GM23338 (cell line): ENCODE results near the gene WT1. TPM values are rescaled to one million over a fixed set of nuclear protein-coding genes. Genes with fewer than 3 reads are reported as not detected.

Experiments
- ATAC-seq: fragments of 200-7000 bp; cut with Tn5 transposase; 3 replicates; pipeline ENCODE4 v1.9.1; 2020
- DNase-seq: peaks from one replicate; pipeline ENCODE4 v3.0.0-alpha.2; 2015; ENCODE audit warnings: low spot score
- H2AFZ ChIP-seq: fragments of 200-600 bp; sonication (generic); 2 replicates; pipeline ENCODE4 v1.8.0; 2016; ENCODE audit warnings: antibody characterized with exemption, mild to moderate bottlenecking, moderate library complexity
- H3F3A ChIP-seq: fragments of 200-600 bp; sonication (generic); replicated peaks from 2 replicates; pipeline ENCODE4 v1.8.0; 2017; ENCODE audit warnings: antibody characterized with exemption, mixed run types, low read depth
- H3K27ac ChIP-seq: fragments of 200-600 bp; sonication (generic); 2 replicates; pipeline ENCODE4 v1.6.1; 2016; ENCODE audit warnings: low read depth
- H3K27me3 ChIP-seq: fragments of 200-600 bp; sonication (generic); 2 replicates; pipeline ENCODE4 v1.8.0; 2016; ENCODE audit warnings: mild to moderate bottlenecking, mixed run types, moderate library complexity; ENCODE audit not compliant: insufficient read depth
- H3K36me3 ChIP-seq: fragments of 200-600 bp; sonication (generic); 2 replicates; pipeline ENCODE4 v1.8.0; 2016; ENCODE audit warnings: mild to moderate bottlenecking; ENCODE audit not compliant: insufficient read depth
- H3K4me1 ChIP-seq: fragments of 200-600 bp; sonication (generic); 2 replicates; pipeline ENCODE4 v1.8.0; 2016; ENCODE audit warnings: mild to moderate bottlenecking, moderate library complexity; ENCODE audit not compliant: insufficient read depth
- H3K4me2 ChIP-seq: fragments of 200-600 bp; sonication (generic); 2 replicates; pipeline ENCODE4 v1.7.1; 2017; ENCODE audit warnings: mixed run types
- H3K4me3 ChIP-seq: fragments of 200-600 bp; sonication (generic); 2 replicates; pipeline ENCODE4 v1.6.1; 2016; ENCODE audit warnings: mixed run types
- H3K79me2 ChIP-seq: fragments of 200-600 bp; sonication (generic); replicated peaks from 2 replicates; pipeline ENCODE4 v1.8.0; 2017; ENCODE audit warnings: mild to moderate bottlenecking; ENCODE audit not compliant: insufficient read depth
- H3K9me2 ChIP-seq: fragments of 200-600 bp; sonication (generic); 2 replicates; pipeline ENCODE4 v1.8.0; 2017; ENCODE audit not compliant: insufficient read depth
- H4K20me1 ChIP-seq: fragments of 200-600 bp; sonication (generic); replicated peaks from 2 replicates; pipeline ENCODE4 v1.8.0; 2017; ENCODE audit warnings: mild to moderate bottlenecking; ENCODE audit not compliant: insufficient read depth
- H3K27ac Mint-ChIP-seq: 2 replicates; pipeline ENCODE4 v1.8.0; 2020; ENCODE audit warnings: inconsistent platforms, mild to moderate bottlenecking, moderate library complexity, mixed read lengths
- H3K27me3 Mint-ChIP-seq: 3 replicates; pipeline ENCODE4 v1.8.0; 2022; ENCODE audit warnings: low read depth, mild to moderate bottlenecking, moderate library complexity, mixed read lengths, inconsistent platforms; ENCODE audit not compliant: insufficient read depth, poor library complexity
- H3K36me3 Mint-ChIP-seq: 3 replicates; pipeline ENCODE4 v1.8.0; 2021; ENCODE audit warnings: low read depth, mild to moderate bottlenecking, inconsistent platforms, moderate library complexity, mixed read lengths
- H3K4me1 Mint-ChIP-seq: 3 replicates; pipeline ENCODE4 v1.8.0; 2020; ENCODE audit warnings: mild to moderate bottlenecking, inconsistent platforms, mixed read lengths
- H3K4me3 Mint-ChIP-seq: 3 replicates; pipeline ENCODE4 v1.8.0; 2021; ENCODE audit warnings: moderate library complexity, mild to moderate bottlenecking, inconsistent platforms, mixed read lengths
- H3K9me3 Mint-ChIP-seq: 3 replicates; pipeline ENCODE4 v1.8.0; 2020; ENCODE audit warnings: moderate library complexity, mild to moderate bottlenecking, inconsistent platforms, mixed read lengths
- CREB1 ChIP-seq: fragments of 250-450 bp; sonication (Bioruptor Pico); IDR thresholded peaks from 2 replicates; pipeline ENCODE4 v1.5.0; 2020; ENCODE audit warnings: low read depth, mild to moderate bottlenecking, moderate library complexity
- NANOG ChIP-seq: IDR thresholded peaks from 2 replicates; pipeline ENCODE4 v1.6.1; 2016; ENCODE audit warnings: antibody characterized with exemption, borderline replicate concordance
- POLR2AphosphoS5 ChIP-seq: IDR thresholded peaks from 2 replicates; pipeline ENCODE4 v1.6.1; 2016; ENCODE audit warnings: antibody characterized with exemption, low read depth
- STAT1 ChIP-seq: IDR thresholded peaks from one replicate; pipeline ENCODE4 v1.6.1; 2016; ENCODE audit warnings: antibody characterized with exemption; ENCODE audit not compliant: unreplicated experiment
- ZNF114 ChIP-seq: fragments of 250-450 bp; sonication (Bioruptor Pico); IDR thresholded peaks from 2 replicates; pipeline ENCODE4 v1.5.0; 2020; ENCODE audit warnings: mild to moderate bottlenecking, moderate library complexity
- ZNF331 ChIP-seq: fragments of 250-450 bp; sonication (Bioruptor Pico); IDR thresholded peaks from 2 replicates; pipeline ENCODE4 v1.5.0; 2020; ENCODE audit warnings: low read depth, mild to moderate bottlenecking, moderate library complexity
- polyA plus RNA-seq: library from polyadenylated mRNA; unstranded; fragments of >200 nt; fragmentation: Nextera tagmentation; extraction: Ambion mirVana; gene quantifications from 2 replicates; pipeline ENCODE4 v1.2.1, GENCODE V29; 2016
- total RNA-seq: library from RNA; depleted of rRNA; stranded (reverse); fragments of >200 nt; shearing (Covaris generic); gene quantifications from 2 replicates; pipeline ENCODE4 v1.2.3, GENCODE V29; 2014
- TF ChIP-seq, protein P1 (sequence below): IDR thresholded peaks from 2 replicates; pipeline ENCODE4 v1.6.1; 2016; ENCODE audit warnings: antibody characterized with exemption
- TF ChIP-seq, protein P2 (sequence below): IDR thresholded peaks from one replicate; pipeline ENCODE4 v1.6.1; 2018; ENCODE audit warnings: antibody characterized with exemption; ENCODE audit not compliant: unreplicated experiment
- TF ChIP-seq, protein P3 (sequence below): fragments of 250-450 bp; sonication (Bioruptor Pico); IDR thresholded peaks from 2 replicates; pipeline ENCODE4 v1.5.0; 2020; ENCODE audit warnings: mild to moderate bottlenecking, moderate library complexity

The WT1 gene
- total and polyA plus RNA-seq, 2 experiments from 2014 or later, result 0.21 TPM; not detected in 1

GRCh38 chr11:32348502-32348901, 86.8 kb downstream of the WT1 start:
- TF ChIP-seq, protein P1, sequence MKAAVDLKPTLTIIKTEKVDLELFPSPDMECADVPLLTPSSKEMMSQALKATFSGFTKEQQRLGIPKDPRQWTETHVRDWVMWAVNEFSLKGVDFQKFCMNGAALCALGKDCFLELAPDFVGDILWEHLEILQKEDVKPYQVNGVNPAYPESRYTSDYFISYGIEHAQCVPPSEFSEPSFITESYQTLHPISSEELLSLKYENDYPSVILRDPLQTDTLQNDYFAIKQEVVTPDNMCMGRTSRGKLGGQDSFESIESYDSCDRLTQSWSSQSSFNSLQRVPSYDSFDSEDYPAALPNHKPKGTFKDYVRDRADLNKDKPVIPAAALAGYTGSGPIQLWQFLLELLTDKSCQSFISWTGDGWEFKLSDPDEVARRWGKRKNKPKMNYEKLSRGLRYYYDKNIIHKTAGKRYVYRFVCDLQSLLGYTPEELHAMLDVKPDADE, result no peak
- TF ChIP-seq NANOG, result no peak
- no peak for TF ChIP-seq POLR2AphosphoS5
- Histone ChIP-seq H3K9me2 (0 out of 2 replicates have a peak, but pooled peaks cover 4% of the 10 kb centered on the region), H3K36me3 (no peaks in the 10 kb centered on the region), H3F3A (no peaks in the 10 kb centered on the region), H3K4me2 (no peak overlapping the region), H3K4me3 (no peak overlapping the region), H4K20me1 (no peaks in the 10 kb centered on the region), H3K79me2 (no peaks in the 10 kb centered on the region), H2AFZ (no peak overlapping the region), H3K4me1 (no peaks in the 10 kb centered on the region), H3K27me3 (no peaks in the 10 kb centered on the region), H3K27ac (no peak overlapping the region)
- Mint-ChIP-seq H3K27me3 (no peaks in the 10 kb centered on the region), H3K9me3 (no peaks in the 10 kb centered on the region), H3K36me3 (no peaks in the 10 kb centered on the region), H3K27ac (no peak overlapping the region), H3K4me1 (no peaks in the 10 kb centered on the region), H3K4me3 (no peak overlapping the region)
- ATAC-seq, result no peak
- no peak for DNase-seq

GRCh38 chr11:32344946-32345345, 90.4 kb downstream of the WT1 start:
- Mint-ChIP-seq H3K36me3 (no peaks in the 10 kb centered on the region), H3K9me3 (no peaks in the 10 kb centered on the region), H3K27ac (no peak overlapping the region), H3K4me3 (no peak overlapping the region), H3K27me3 (no peaks in the 10 kb centered on the region), H3K4me1 (no peaks in the 10 kb centered on the region)
- Histone ChIP-seq H3F3A (no peaks in the 10 kb centered on the region), H3K27me3 (no peaks in the 10 kb centered on the region), H3K79me2 (no peaks in the 10 kb centered on the region), H3K4me2 (no peak overlapping the region), H3K4me1 (no peaks in the 10 kb centered on the region), H3K9me2 (0 out of 2 replicates have a peak, but pooled peaks cover 4% of the 10 kb centered on the region), H3K36me3 (no peaks in the 10 kb centered on the region), H4K20me1 (no peaks in the 10 kb centered on the region), H3K27ac (no peak overlapping the region), H2AFZ (no peak overlapping the region), H3K4me3 (no peak overlapping the region)
- ATAC-seq, result no peak
- no peak for DNase-seq
- TF ChIP-seq ZNF114, result no peak
- TF ChIP-seq ZNF331 (CRISPR knock-in tag), result no peak
- TF ChIP-seq POLR2AphosphoS5, result no peak
- TF ChIP-seq, protein P2, sequence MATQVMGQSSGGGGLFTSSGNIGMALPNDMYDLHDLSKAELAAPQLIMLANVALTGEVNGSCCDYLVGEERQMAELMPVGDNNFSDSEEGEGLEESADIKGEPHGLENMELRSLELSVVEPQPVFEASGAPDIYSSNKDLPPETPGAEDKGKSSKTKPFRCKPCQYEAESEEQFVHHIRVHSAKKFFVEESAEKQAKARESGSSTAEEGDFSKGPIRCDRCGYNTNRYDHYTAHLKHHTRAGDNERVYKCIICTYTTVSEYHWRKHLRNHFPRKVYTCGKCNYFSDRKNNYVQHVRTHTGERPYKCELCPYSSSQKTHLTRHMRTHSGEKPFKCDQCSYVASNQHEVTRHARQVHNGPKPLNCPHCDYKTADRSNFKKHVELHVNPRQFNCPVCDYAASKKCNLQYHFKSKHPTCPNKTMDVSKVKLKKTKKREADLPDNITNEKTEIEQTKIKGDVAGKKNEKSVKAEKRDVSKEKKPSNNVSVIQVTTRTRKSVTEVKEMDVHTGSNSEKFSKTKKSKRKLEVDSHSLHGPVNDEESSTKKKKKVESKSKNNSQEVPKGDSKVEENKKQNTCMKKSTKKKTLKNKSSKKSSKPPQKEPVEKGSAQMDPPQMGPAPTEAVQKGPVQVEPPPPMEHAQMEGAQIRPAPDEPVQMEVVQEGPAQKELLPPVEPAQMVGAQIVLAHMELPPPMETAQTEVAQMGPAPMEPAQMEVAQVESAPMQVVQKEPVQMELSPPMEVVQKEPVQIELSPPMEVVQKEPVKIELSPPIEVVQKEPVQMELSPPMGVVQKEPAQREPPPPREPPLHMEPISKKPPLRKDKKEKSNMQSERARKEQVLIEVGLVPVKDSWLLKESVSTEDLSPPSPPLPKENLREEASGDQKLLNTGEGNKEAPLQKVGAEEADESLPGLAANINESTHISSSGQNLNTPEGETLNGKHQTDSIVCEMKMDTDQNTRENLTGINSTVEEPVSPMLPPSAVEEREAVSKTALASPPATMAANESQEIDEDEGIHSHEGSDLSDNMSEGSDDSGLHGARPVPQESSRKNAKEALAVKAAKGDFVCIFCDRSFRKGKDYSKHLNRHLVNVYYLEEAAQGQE, result no peak
- TF ChIP-seq, protein P3, sequence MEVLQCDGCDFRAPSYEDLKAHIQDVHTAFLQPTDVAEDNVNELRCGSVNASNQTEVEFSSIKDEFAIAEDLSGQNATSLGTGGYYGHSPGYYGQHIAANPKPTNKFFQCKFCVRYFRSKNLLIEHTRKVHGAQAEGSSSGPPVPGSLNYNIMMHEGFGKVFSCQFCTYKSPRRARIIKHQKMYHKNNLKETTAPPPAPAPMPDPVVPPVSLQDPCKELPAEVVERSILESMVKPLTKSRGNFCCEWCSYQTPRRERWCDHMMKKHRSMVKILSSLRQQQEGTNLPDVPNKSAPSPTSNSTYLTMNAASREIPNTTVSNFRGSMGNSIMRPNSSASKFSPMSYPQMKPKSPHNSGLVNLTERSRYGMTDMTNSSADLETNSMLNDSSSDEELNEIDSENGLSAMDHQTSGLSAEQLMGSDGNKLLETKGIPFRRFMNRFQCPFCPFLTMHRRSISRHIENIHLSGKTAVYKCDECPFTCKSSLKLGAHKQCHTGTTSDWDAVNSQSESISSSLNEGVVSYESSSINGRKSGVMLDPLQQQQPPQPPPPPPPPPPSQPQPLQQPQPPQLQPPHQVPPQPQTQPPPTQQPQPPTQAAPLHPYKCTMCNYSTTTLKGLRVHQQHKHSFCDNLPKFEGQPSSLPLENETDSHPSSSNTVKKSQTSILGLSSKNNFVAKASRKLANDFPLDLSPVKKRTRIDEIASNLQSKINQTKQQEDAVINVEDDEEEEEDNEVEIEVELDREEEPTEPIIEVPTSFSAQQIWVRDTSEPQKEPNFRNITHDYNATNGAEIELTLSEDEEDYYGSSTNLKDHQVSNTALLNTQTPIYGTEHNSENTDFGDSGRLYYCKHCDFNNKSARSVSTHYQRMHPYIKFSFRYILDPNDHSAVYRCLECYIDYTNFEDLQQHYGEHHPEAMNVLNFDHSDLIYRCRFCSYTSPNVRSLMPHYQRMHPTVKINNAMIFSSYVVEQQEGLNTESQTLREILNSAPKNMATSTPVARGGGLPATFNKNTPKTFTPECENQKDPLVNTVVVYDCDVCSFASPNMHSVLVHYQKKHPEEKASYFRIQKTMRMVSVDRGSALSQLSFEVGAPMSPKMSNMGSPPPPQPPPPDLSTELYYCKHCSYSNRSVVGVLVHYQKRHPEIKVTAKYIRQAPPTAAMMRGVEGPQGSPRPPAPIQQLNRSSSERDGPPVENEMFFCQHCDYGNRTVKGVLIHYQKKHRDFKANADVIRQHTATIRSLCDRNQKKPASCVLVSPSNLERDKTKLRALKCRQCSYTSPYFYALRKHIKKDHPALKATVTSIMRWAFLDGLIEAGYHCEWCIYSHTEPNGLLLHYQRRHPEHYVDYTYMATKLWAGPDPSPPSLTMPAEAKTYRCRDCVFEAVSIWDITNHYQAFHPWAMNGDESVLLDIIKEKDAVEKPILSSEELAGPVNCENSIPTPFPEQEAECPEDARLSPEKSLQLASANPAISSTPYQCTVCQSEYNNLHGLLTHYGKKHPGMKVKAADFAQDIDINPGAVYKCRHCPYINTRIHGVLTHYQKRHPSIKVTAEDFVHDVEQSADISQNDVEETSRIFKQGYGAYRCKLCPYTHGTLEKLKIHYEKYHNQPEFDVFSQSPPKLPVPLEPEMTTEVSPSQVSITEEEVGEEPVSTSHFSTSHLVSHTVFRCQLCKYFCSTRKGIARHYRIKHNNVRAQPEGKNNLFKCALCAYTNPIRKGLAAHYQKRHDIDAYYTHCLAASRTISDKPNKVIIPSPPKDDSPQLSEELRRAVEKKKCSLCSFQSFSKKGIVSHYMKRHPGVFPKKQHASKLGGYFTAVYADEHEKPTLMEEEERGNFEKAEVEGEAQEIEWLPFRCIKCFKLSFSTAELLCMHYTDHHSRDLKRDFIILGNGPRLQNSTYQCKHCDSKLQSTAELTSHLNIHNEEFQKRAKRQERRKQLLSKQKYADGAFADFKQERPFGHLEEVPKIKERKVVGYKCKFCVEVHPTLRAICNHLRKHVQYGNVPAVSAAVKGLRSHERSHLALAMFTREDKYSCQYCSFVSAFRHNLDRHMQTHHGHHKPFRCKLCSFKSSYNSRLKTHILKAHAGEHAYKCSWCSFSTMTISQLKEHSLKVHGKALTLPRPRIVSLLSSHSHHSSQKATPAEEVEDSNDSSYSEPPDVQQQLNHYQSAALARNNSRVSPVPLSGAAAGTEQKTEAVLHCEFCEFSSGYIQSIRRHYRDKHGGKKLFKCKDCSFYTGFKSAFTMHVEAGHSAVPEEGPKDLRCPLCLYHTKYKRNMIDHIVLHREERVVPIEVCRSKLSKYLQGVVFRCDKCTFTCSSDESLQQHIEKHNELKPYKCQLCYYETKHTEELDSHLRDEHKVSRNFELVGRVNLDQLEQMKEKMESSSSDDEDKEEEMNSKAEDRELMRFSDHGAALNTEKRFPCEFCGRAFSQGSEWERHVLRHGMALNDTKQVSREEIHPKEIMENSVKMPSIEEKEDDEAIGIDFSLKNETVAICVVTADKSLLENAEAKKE (CRISPR knock-in tag), result no peak
- TF ChIP-seq NANOG, result no peak
- no peak for TF ChIP-seq STAT1
- TF ChIP-seq, protein P1, result no peak
- no peak for TF ChIP-seq CREB1
